Measurements from ENCODE around the gene MBD4.

Gene MBD4

GRCh38 chr3:129445471-129445870 is 5.7 kb upstream of the MBD4 start:
- Histone ChIP-seq H3K27ac (ENCODE audit: low read depth, low read length, poor library complexity, severe bottlenecking) (no peak overlapping the region), H3K36me3 (ENCODE audit: insufficient read depth, low read length) (no peaks in the 10 kb centered on the region), H3K79me2 (ENCODE audit: insufficient read depth, low read length) (no peaks in the 10 kb centered on the region), H3K27me3 (ENCODE audit: insufficient read depth, low read length) (no peaks in the 10 kb centered on the region), H3K4me2 (ENCODE audit: low read length) (no peak overlapping the region), H4K20me1 (ENCODE audit: insufficient read depth, low read length) (no peaks in the 10 kb centered on the region), H2AFZ (ENCODE audit: low read length) (no peak overlapping the region), H3K9ac (ENCODE audit: low read length) (no peak overlapping the region), H3K9me3 (ENCODE audit: low read length) (no peaks in the 10 kb centered on the region), H3K4me3 (ENCODE audit: low read depth, low read length, poor library complexity, severe bottlenecking) (no peak overlapping the region), H3F3A (ENCODE audit: insufficient read depth, low read length) (no peaks in the 10 kb centered on the region), H3K4me1 (ENCODE audit: insufficient read depth, low read length, severe bottlenecking) (peaks cover 35% of the 10 kb centered on the region), H3K9me2 (ENCODE audit: low read depth, low read length) (no peaks in the 10 kb centered on the region)
- TF ChIP-seq EZH2 (IDR thresholded peaks at IDR 0.05; ENCODE audit: borderline replicate concordance, low read length) (no peak), CTCF (IDR thresholded peaks at IDR 0.05; ENCODE audit: low read length) (no peak)

DNA sequence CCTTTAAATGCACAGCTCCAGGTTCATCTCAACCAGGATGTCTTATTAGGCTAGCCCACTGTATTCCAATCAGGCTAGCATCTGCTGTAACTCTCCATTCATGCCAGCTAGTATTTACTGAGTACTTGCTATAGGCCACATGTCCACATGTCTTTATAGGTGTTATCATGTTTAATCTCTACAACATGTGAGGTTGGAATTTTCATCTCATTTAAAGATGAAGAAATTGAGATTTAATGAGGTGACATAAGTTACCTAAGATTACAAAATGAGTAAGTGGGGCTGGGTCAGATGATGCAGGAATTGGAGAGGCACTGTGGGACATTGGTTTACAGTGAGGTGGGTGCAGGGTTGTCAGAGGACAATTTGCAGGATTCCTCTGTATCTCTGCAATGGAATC is 3.2 kb upstream of the MBD4 start:
- TF ChIP-seq CTCF (IDR thresholded peaks at IDR 0.05; ENCODE audit: low read length) (no peak), EZH2 (IDR thresholded peaks at IDR 0.05; ENCODE audit: borderline replicate concordance, low read length) (no peak)
- Histone ChIP-seq H3K27me3 (ENCODE audit: insufficient read depth, low read length) (no peaks in the 10 kb centered on the region), H3K9me2 (ENCODE audit: low read depth, low read length) (no peaks in the 10 kb centered on the region), H2AFZ (ENCODE audit: low read length) (no peak overlapping the region), H3K79me2 (ENCODE audit: insufficient read depth, low read length) (peaks cover 17% of the 10 kb centered on the region), H3K4me3 (ENCODE audit: low read depth, low read length, poor library complexity, severe bottlenecking) (no peak overlapping the region), H3K36me3 (ENCODE audit: insufficient read depth, low read length) (peaks cover 6% of the 10 kb centered on the region; the same call in 1 of the 2 replicates), H3K9me3 (ENCODE audit: low read length) (no peaks in the 10 kb centered on the region), H3K4me2 (ENCODE audit: low read length) (no peak overlapping the region), H3F3A (ENCODE audit: insufficient read depth, low read length) (no peaks in the 10 kb centered on the region), H3K9ac (ENCODE audit: low read length) (no peak overlapping the region), H4K20me1 (ENCODE audit: insufficient read depth, low read length) (no peaks in the 10 kb centered on the region), H3K27ac (ENCODE audit: low read depth, low read length, poor library complexity, severe bottlenecking) (no peak overlapping the region), H3K4me1 (ENCODE audit: insufficient read depth, low read length, severe bottlenecking) (peaks cover 36% of the 10 kb centered on the region)

- Histone ChIP-seq H3K9ac (ENCODE audit: low read length) (no peak overlapping the region; the same call in 1 of the 2 replicates), H3K4me3 (ENCODE audit: low read depth, low read length, poor library complexity, severe bottlenecking) (no peak overlapping the region), H3K4me1 (ENCODE audit: insufficient read depth, low read length, severe bottlenecking) (peaks cover 36% of the 10 kb centered on the region), H3K4me2 (ENCODE audit: low read length) (no peak overlapping the region), H3F3A (ENCODE audit: insufficient read depth, low read length) (no peaks in the 10 kb centered on the region), H4K20me1 (ENCODE audit: insufficient read depth, low read length) (no peaks in the 10 kb centered on the region), H3K27me3 (ENCODE audit: insufficient read depth, low read length) (no peaks in the 10 kb centered on the region), H2AFZ (ENCODE audit: low read length) (no peak overlapping the region), H3K9me2 (ENCODE audit: low read depth, low read length) (no peaks in the 10 kb centered on the region), H3K36me3 (ENCODE audit: insufficient read depth, low read length) (peaks cover 10% of the 10 kb centered on the region; the same call in 1 of the 2 replicates), H3K27ac (ENCODE audit: low read depth, low read length, poor library complexity, severe bottlenecking) (no peak overlapping the region), H3K9me3 (ENCODE audit: low read length) (no peaks in the 10 kb centered on the region), H3K79me2 (ENCODE audit: insufficient read depth, low read length) (peaks cover 21% of the 10 kb centered on the region)
- TF ChIP-seq CTCF (IDR thresholded peaks at IDR 0.05; ENCODE audit: low read length), result no peak
- TF ChIP-seq EZH2 (IDR thresholded peaks at IDR 0.05; ENCODE audit: borderline replicate concordance, low read length), result no peak
Observed at GRCh38 chr3:129442486-129442885, 2.7 kb upstream of the MBD4 start.
